ENCODE data around the gene C6orf132.

The C6orf132 gene

GRCh38 chr6:42079941-42080464 is 62.4 kb downstream of the C6orf132 start:
- Histone ChIP-seq H3K27me3 (ENCODE audit: control insufficient read depth, insufficient read depth, low read length) (no peaks in the 10 kb centered on the region; the same call in 1 of the 2 replicates), H3K27ac (ENCODE audit: low read length) (no peak overlapping the region), H3K4me1 (ENCODE audit: control insufficient read depth, insufficient read depth, low read length) (no peaks in the 10 kb centered on the region), H3K4me3 (ENCODE audit: low read length) (no peak overlapping the region), H3K36me3 (ENCODE audit: control insufficient read depth, insufficient read depth, low read length) (peaks cover 8% of the 10 kb centered on the region; the same call in 1 of the 2 replicates), H3K9me3 (ENCODE audit: control insufficient read depth, insufficient read depth, low read length) (no peaks in the 10 kb centered on the region)
- no CpG with 5 or more reads among the region's 10 CpGs for WGBS (ENCODE audit: insufficient coverage, insufficient read length)
- no peak for DNase-seq (ENCODE audit: low read depth, low spot score)

- no peaks in the 10 kb centered on the region for H3K4me1 ChIP-seq (ENCODE audit: control insufficient read depth, insufficient read depth, low read length)
- H3K27ac ChIP-seq (ENCODE audit: low read length): no peak overlapping the region
- no peaks in the 10 kb centered on the region; the same call in 1 of the 2 replicates for H3K27me3 ChIP-seq (ENCODE audit: control insufficient read depth, insufficient read depth, low read length)
- H3K9me3 ChIP-seq (ENCODE audit: control insufficient read depth, insufficient read depth, low read length): no peaks in the 10 kb centered on the region
- no CpG with 5 or more reads among the region's 11 CpGs for WGBS (ENCODE audit: insufficient coverage, insufficient read length)
- H3K4me3 ChIP-seq (ENCODE audit: low read length): no peak overlapping the region
- peaks cover 8% of the 10 kb centered on the region; the same call in 1 of the 2 replicates for H3K36me3 ChIP-seq (ENCODE audit: control insufficient read depth, insufficient read depth, low read length)
- no peak for DNase-seq (ENCODE audit: low read depth, low spot score)
These were observed 64.0 kb downstream of the C6orf132 start for GRCh38 chr6:42078386-42078785.

GRCh38 chr6:42075159-42075838 is 67.1 kb downstream of the C6orf132 start:
- no peak overlapping the region for H3K4me3 ChIP-seq (ENCODE audit: low read length)
- H3K4me1 ChIP-seq (ENCODE audit: control insufficient read depth, insufficient read depth, low read length): no peaks in the 10 kb centered on the region
- no peak overlapping the region for H3K27ac ChIP-seq (ENCODE audit: low read length)
- peaks cover 15% of the 10 kb centered on the region; the same call in 1 of the 2 replicates for H3K36me3 ChIP-seq (ENCODE audit: control insufficient read depth, insufficient read depth, low read length)
- DNase-seq (ENCODE audit: low read depth, low spot score): no peak
- H3K27me3 ChIP-seq (ENCODE audit: control insufficient read depth, insufficient read depth, low read length): no peaks in the 10 kb centered on the region
- no peaks in the 10 kb centered on the region for H3K9me3 ChIP-seq (ENCODE audit: control insufficient read depth, insufficient read depth, low read length)
- WGBS (ENCODE audit: insufficient coverage, insufficient read length): no CpG with 5 or more reads among the region's 7 CpGs

- Histone ChIP-seq H3K27ac (ENCODE audit: low read length) (no peak overlapping the region), H3K4me3 (ENCODE audit: low read length) (no peak overlapping the region), H3K36me3 (ENCODE audit: control insufficient read depth, insufficient read depth, low read length) (peaks cover 19% of the 10 kb centered on the region; the same call in 1 of the 2 replicates), H3K4me1 (ENCODE audit: control insufficient read depth, insufficient read depth, low read length) (no peaks in the 10 kb centered on the region), H3K27me3 (ENCODE audit: control insufficient read depth, insufficient read depth, low read length) (no peaks in the 10 kb centered on the region), H3K9me3 (ENCODE audit: control insufficient read depth, insufficient read depth, low read length) (no peaks in the 10 kb centered on the region)
- no CpG with 5 or more reads among the region's 2 CpGs for WGBS (ENCODE audit: insufficient coverage, insufficient read length)
- DNase-seq (ENCODE audit: low read depth, low spot score): no peak
These were observed 69.1 kb downstream of the C6orf132 start for GRCh38 chr6:42073287-42073686.

GRCh38 chr6:42071881-42072583 is 70.4 kb downstream of the C6orf132 start:
- Histone ChIP-seq H3K4me1 (ENCODE audit: control insufficient read depth, insufficient read depth, low read length) (no peaks in the 10 kb centered on the region), H3K27me3 (ENCODE audit: control insufficient read depth, insufficient read depth, low read length) (no peaks in the 10 kb centered on the region), H3K4me3 (ENCODE audit: low read length) (no peak overlapping the region), H3K27ac (ENCODE audit: low read length) (no peak overlapping the region), H3K36me3 (ENCODE audit: control insufficient read depth, insufficient read depth, low read length) (peaks cover 20% of the 10 kb centered on the region; the same call in 1 of the 2 replicates), H3K9me3 (ENCODE audit: control insufficient read depth, insufficient read depth, low read length) (no peaks in the 10 kb centered on the region)
- DNase-seq (ENCODE audit: low read depth, low spot score): no peak
- WGBS (ENCODE audit: insufficient coverage, insufficient read length): no CpG with 5 or more reads among the region's 6 CpGs

GRCh38 chr6:42068872-42069522 is 73.4 kb downstream of the C6orf132 start:
- Histone ChIP-seq H3K4me1 (ENCODE audit: control insufficient read depth, insufficient read depth, low read length) (no peaks in the 10 kb centered on the region), H3K27ac (ENCODE audit: low read length) (no peak overlapping the region), H3K27me3 (ENCODE audit: control insufficient read depth, insufficient read depth, low read length) (no peaks in the 10 kb centered on the region), H3K9me3 (ENCODE audit: control insufficient read depth, insufficient read depth, low read length) (no peaks in the 10 kb centered on the region), H3K36me3 (ENCODE audit: control insufficient read depth, insufficient read depth, low read length) (peaks cover 28% of the 10 kb centered on the region), H3K4me3 (ENCODE audit: low read length) (no peak overlapping the region)
- no peak for DNase-seq (ENCODE audit: low read depth, low spot score)
- WGBS (ENCODE audit: insufficient coverage, insufficient read length): 100% methylated on average over 2 of the region's 5 CpGs

GRCh38 chr6:42068173-42068572 is 74.2 kb downstream of the C6orf132 start:
- Histone ChIP-seq H3K27me3 (ENCODE audit: control insufficient read depth, insufficient read depth, low read length) (no peaks in the 10 kb centered on the region), H3K9me3 (ENCODE audit: control insufficient read depth, insufficient read depth, low read length) (no peaks in the 10 kb centered on the region), H3K36me3 (ENCODE audit: control insufficient read depth, insufficient read depth, low read length) (peaks cover 29% of the 10 kb centered on the region), H3K4me3 (ENCODE audit: low read length) (no peak overlapping the region), H3K27ac (ENCODE audit: low read length) (no peak overlapping the region), H3K4me1 (ENCODE audit: control insufficient read depth, insufficient read depth, low read length) (no peaks in the 10 kb centered on the region)
- WGBS (ENCODE audit: insufficient coverage, insufficient read length): no CpG with 5 or more reads among the region's 7 CpGs
- DNase-seq (ENCODE audit: low read depth, low spot score): no peak

- H3K36me3 ChIP-seq (ENCODE audit: control insufficient read depth, insufficient read depth, low read length): peaks cover 24% of the 10 kb centered on the region
- H3K4me3 ChIP-seq (ENCODE audit: low read length): no peak overlapping the region
- H3K9me3 ChIP-seq (ENCODE audit: control insufficient read depth, insufficient read depth, low read length): no peaks in the 10 kb centered on the region
- no peaks in the 10 kb centered on the region for H3K4me1 ChIP-seq (ENCODE audit: control insufficient read depth, insufficient read depth, low read length)
- H3K27me3 ChIP-seq (ENCODE audit: control insufficient read depth, insufficient read depth, low read length): no peaks in the 10 kb centered on the region
- no peak for DNase-seq (ENCODE audit: low read depth, low spot score)
- WGBS (ENCODE audit: insufficient coverage, insufficient read length): no CpG with 5 or more reads among the region's 13 CpGs
- no peak overlapping the region for H3K27ac ChIP-seq (ENCODE audit: low read length)
These were observed 76.2 kb downstream of the C6orf132 start for GRCh38 chr6:42066156-42066675.

- no CpG with 5 or more reads among the region's 5 CpGs for WGBS (ENCODE audit: insufficient coverage, insufficient read length)
- Histone ChIP-seq H3K27ac (ENCODE audit: low read length) (no peak overlapping the region), H3K4me3 (ENCODE audit: low read length) (no peak overlapping the region), H3K27me3 (ENCODE audit: control insufficient read depth, insufficient read depth, low read length) (no peaks in the 10 kb centered on the region), H3K9me3 (ENCODE audit: control insufficient read depth, insufficient read depth, low read length) (no peaks in the 10 kb centered on the region), H3K4me1 (ENCODE audit: control insufficient read depth, insufficient read depth, low read length) (no peaks in the 10 kb centered on the region), H3K36me3 (ENCODE audit: control insufficient read depth, insufficient read depth, low read length) (peaks cover 27% of the 10 kb centered on the region)
- no peak for DNase-seq (ENCODE audit: low read depth, low spot score)
These were observed 82.7 kb downstream of the C6orf132 start for GRCh38 chr6:42059743-42060142.

GRCh38 chr6:42053601-42054000 is 88.8 kb downstream of the C6orf132 start:
- DNase-seq (ENCODE audit: low read depth, low spot score): no peak

More at GRCh38 chr6:42053601-42054000, 88.8 kb downstream of the C6orf132 start:
- Histone ChIP-seq H3K9me3 (ENCODE audit: control insufficient read depth, insufficient read depth, low read length) (no peaks in the 10 kb centered on the region), H3K4me3 (ENCODE audit: low read length) (no peak overlapping the region), H3K27me3 (ENCODE audit: control insufficient read depth, insufficient read depth, low read length) (no peaks in the 10 kb centered on the region; the same call in 1 of the 2 replicates), H3K27ac (ENCODE audit: low read length) (no peak overlapping the region), H3K4me1 (ENCODE audit: control insufficient read depth, insufficient read depth, low read length) (0 out of 2 replicates have a peak, but pooled peaks cover 2% of the 10 kb centered on the region), H3K36me3 (ENCODE audit: control insufficient read depth, insufficient read depth, low read length) (peaks cover 22% of the 10 kb centered on the region)

All from iPS DF 6.9 (cell line).